Skeletal muscle satellite cell (primary cell): ENCODE results near the gene RPA3.

ENCODE experiments used
- H3K27me3 ChIP-seq: 2 replicates; pipeline ENCODE4 v1.7.0; 2013; ENCODE audit warnings: low read length; ENCODE audit not compliant: control insufficient read depth, insufficient read depth
- H3K36me3 ChIP-seq: 2 replicates; pipeline ENCODE4 v1.7.0; 2013; ENCODE audit warnings: mild to moderate bottlenecking, control low read depth, low read length; ENCODE audit not compliant: insufficient read depth
- H3K4me1 ChIP-seq: 2 replicates; pipeline ENCODE4 v1.7.0; 2013; ENCODE audit warnings: low read length; ENCODE audit not compliant: control insufficient read depth, insufficient read depth
- H3K4me2 ChIP-seq: 2 replicates; pipeline ENCODE4 v1.7.0; 2013; ENCODE audit warnings: mild to moderate bottlenecking, low read length
- H3K4me3 ChIP-seq: 2 replicates; pipeline ENCODE4 v1.7.0; 2013; ENCODE audit warnings: low read length
- H3K9ac ChIP-seq: 2 replicates; pipeline ENCODE4 v1.7.0; 2013; ENCODE audit warnings: mild to moderate bottlenecking, low read depth, low read length, moderate library complexity
- H3K9me3 ChIP-seq: replicated peaks from 2 replicates; pipeline ENCODE4 v1.7.0; 2013; ENCODE audit warnings: mild to moderate bottlenecking, control low read depth, low read length

The RPA3 gene

DNA sequence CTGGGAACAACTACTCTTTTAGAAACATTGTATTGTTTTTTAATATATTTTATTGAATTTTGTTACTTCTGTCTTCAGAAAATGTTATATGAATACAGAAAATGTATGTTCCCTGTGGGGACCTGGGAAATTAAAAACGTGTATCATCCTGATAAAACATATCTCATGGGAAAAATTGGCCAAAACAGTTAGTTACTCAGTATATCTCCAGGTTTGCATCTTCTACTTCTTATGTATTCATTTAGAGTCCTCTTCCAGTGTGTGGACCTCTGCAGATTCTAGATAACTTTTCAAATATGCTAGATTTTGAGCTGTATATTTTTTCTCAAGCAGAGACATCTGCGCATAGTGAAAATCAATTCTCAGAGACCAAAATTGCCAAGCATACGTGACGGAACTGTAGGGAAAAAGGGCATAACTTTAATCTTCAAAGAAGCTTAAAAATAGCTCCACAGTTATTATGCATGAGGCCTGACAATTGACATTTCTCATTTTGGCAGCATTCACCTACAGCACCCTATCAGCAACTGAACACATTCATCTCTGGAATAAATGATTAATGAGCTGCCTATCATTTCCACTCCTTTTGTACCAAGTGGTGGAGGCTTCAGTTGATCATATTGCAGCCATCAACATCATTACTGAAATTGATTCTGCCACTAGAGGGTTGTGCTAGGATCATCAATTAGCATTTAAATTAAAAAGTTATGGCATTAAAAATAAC, 104.2 kb downstream of the RPA3 start:
- H3K4me3 ChIP-seq, result no peak overlapping the region
- H3K36me3 ChIP-seq, result peaks cover 19% of the 10 kb centered on the region
- H3K4me2 ChIP-seq, result no peak overlapping the region
- no peaks in the 10 kb centered on the region for H3K9me3 ChIP-seq
- no peaks in the 10 kb centered on the region for H3K4me1 ChIP-seq
- H3K9ac ChIP-seq, result no peak overlapping the region
- H3K27me3 ChIP-seq, result no peaks in the 10 kb centered on the region

DNA sequence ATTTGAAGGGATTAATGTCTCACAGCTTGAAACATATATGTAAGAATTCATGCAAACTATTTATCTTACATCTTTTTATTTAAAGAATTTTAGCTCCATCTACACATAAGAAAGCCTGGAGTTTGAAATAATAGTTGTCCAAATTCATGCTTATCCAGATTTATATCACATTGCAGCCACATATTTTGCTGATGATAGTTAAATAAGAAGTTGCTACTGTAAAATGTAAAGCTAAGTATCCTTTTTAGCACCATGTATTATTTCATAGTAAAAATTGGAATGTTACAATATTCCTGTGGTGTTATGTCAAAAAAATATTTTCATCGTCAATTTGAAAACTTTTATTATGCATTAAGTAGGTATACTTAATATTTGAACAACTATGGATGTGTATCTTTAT, 105.2 kb downstream of the RPA3 start:
- Histone ChIP-seq H3K27me3 (no peaks in the 10 kb centered on the region), H3K36me3 (peaks cover 29% of the 10 kb centered on the region), H3K9me3 (no peaks in the 10 kb centered on the region), H3K9ac (no peak overlapping the region), H3K4me2 (no peak overlapping the region), H3K4me3 (no peak overlapping the region), H3K4me1 (no peaks in the 10 kb centered on the region)

DNA sequence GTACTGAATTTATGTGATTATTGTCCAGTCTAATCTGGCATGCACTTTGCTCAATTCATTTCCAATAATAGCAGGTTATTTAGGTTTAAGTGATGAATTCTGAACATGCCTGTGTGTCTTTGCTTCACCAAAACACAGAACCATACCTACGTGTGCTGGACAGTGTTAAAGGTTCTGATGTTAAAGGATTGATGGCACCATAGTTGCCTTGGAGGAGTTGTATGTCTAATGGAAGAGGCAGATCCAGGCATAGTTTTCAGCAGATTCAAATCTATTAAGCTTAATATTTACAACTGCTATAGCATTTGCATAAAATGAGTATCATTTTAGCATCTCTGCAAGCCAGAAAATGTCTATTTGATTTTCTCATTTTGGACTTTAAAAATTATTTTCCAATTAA, 105.9 kb downstream of the RPA3 start:
- Histone ChIP-seq H3K4me2 (no peak overlapping the region), H3K4me3 (no peak overlapping the region), H3K4me1 (no peaks in the 10 kb centered on the region), H3K36me3 (peaks cover 36% of the 10 kb centered on the region), H3K9ac (no peak overlapping the region), H3K27me3 (no peaks in the 10 kb centered on the region), H3K9me3 (no peaks in the 10 kb centered on the region)

DNA sequence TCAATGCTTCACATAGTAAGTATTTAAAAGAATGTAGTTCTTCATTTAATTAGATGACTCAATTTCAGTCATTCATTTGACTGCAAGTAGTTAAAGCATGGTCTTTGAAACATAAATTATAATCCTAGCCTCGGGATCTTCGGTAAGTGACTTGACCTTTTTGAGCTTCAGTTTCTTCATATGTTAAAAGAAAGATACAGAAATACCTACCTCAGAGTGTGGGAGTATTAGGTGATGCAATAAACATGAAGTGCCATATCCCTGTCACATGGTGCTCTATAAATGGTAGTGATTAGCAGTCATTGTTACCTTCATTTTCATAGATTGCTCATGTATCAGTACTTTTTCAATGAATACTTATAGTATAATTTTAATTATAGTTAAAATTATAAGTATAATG, 109.1 kb downstream of the RPA3 start:
- H3K4me1 ChIP-seq, result peaks cover 8% of the 10 kb centered on the region
- peaks cover 64% of the 10 kb centered on the region for H3K36me3 ChIP-seq
- H3K27me3 ChIP-seq, result no peaks in the 10 kb centered on the region
- H3K9ac ChIP-seq, result no peak overlapping the region
- no peak overlapping the region for H3K4me2 ChIP-seq
- H3K4me3 ChIP-seq, result no peak overlapping the region
- no peaks in the 10 kb centered on the region for H3K9me3 ChIP-seq

DNA sequence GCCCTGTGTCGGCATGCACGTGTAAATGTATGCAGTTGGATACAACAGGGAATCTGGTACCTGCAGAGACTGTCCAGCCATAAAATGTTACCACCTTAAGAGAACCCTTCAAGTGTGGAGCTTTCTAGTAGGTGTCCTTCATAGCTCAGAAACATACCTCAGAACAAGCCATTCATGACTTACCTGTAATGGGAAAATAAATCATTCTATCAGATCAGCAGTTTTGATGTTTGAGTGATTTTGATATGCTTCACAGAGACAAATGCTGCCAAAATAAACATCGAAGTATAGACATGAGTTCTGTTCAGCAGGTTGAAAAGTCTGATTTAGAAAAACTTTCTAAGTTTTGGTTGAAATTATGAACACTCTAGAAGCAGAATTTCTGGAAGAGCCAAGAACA, 111.4 kb downstream of the RPA3 start:
- Histone ChIP-seq H3K9ac (no peak overlapping the region), H3K9me3 (no peaks in the 10 kb centered on the region), H3K27me3 (no peaks in the 10 kb centered on the region), H3K36me3 (peaks cover 64% of the 10 kb centered on the region), H3K4me3 (no peak overlapping the region), H3K4me2 (no peak overlapping the region), H3K4me1 (peaks cover 8% of the 10 kb centered on the region)

DNA sequence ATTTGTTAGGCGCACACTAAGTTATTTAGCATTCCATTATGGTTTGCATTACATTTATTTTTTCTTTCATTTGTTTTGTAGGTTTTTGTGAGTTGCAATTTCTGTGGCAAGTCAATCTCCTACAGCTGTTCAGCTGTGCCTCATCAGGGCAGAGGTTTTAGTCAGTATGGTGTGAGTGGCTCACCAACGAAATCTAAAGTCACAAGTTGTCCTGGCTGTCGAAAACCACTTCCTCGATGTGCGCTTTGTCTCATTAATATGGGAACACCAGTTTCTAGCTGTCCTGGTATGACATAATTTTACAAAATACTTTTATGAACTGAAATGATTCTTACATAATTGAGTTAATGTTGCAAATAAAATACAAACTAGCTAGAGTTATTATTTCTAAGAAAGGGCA, 122.2 kb downstream of the RPA3 start:
- H3K4me2 ChIP-seq, result no peak overlapping the region
- no peak overlapping the region for H3K9ac ChIP-seq
- H3K36me3 ChIP-seq, result peaks cover 83% of the 10 kb centered on the region
- no peak overlapping the region for H3K4me3 ChIP-seq
- no peaks in the 10 kb centered on the region for H3K9me3 ChIP-seq
- no peaks in the 10 kb centered on the region for H3K27me3 ChIP-seq
- peaks cover 4% of the 10 kb centered on the region for H3K4me1 ChIP-seq

DNA sequence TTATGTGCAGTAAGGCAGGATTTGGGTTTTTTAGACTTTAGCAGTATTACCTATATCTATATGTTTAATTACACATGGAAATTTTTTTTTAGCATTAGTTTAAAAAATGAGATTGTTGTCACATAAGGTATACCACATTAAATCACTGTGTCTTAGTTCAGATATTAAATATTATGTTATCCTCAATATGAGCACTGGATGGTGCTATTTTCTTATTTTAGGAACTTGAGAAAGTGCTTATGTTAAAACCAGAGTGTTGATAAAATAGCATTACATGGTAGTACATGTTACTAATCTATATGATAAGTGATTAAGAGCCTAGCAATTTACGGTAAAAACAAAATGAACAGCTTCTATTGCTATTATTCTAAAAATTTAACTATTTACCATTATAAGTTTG, 123.0 kb downstream of the RPA3 start:
- Histone ChIP-seq H3K27me3 (no peaks in the 10 kb centered on the region), H3K4me1 (peaks cover 4% of the 10 kb centered on the region), H3K9me3 (no peaks in the 10 kb centered on the region), H3K4me3 (no peak overlapping the region), H3K36me3 (peaks cover 91% of the 10 kb centered on the region), H3K9ac (no peak overlapping the region), H3K4me2 (no peak overlapping the region)
